NCI-H460 (cell line): ENCODE data around the gene ZNF488. TPM values are rescaled to one million over a fixed set of nuclear protein-coding genes. Genes with fewer than 3 reads are reported as not detected.

Experiments used
- DNase-seq: peaks from one replicate; pipeline ENCODE4 v3.0.0-alpha.2; 2016; ENCODE audit warnings: low read depth; ENCODE audit errors: extremely low read depth
- total RNA-seq: library from RNA; depleted of rRNA; stranded (reverse); fragments of >200 nt; shearing (Covaris generic); gene quantifications from 2 replicates; pipeline ENCODE4 v1.2.3, GENCODE V29; 2014

Gene ZNF488
- total RNA-seq, 1 experiment from 2014 or later, result not detected

- no peak for DNase-seq
These were observed 49.4 kb downstream of the ZNF488 start for GRCh38 chr10:47334466-47335295.

DNA sequence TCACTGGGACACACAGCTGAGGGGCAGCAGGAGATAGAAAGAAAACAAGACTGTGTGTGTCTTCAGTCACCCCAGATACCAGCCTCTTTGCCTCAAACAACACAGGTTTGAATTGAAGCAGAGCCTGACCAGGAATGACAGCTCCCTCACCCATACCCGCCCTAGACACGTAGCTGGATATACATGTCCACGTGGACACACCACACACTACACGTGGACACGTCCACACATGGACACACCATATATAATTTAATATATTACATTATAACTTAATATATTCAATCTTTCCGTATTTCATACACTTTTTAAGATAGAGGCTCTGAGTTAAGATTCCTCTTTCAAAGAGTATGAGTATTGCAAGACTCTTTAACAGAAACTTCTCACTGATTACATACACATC lies 50.6 kb downstream of the ZNF488 start:
- DNase-seq, result no peak

GRCh38 chr10:47332946-47333345 lies 51.1 kb downstream of the ZNF488 start:
- no peak for DNase-seq

DNA sequence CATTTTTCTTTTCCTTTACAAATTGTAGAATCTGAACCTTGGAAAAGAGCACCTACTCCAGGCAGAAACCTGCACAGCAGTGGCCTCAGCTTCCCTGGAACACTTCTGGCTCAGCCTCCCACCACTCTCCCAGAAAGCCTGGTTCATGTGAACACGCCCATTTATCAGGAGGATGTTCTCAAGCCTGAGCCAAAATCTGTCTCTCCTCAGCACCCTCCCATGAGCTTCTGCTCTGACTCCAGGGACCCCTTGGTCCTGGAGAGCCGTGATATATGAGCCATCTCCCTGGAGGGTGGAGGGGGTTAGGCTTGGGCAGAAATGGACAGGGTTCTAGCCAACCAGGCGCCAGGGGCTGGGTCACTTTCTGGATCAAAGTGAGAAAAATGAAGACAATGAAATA lies 51.7 kb downstream of the ZNF488 start:
- no peak for DNase-seq

DNA sequence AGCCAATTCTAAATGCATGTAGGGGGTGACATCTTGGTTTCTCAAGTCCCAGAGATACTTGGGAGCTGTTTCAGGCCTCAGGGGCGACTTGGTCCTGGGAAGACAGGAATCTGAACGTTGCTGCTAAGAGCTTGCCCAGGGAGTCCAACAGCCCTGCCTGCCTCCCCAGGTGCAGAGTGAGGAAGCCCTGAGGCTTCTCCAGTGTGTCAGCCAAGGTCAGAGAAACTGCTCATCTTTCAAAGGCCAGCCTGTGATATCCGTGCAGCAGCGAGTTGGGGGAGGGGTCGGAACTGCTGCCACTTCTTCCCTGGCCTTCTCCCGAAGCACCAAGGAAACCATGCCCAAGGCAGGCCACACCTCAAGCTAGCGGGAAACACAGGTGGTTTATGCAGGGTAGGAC lies 52.1 kb downstream of the ZNF488 start:
- no peak for DNase-seq

DNA sequence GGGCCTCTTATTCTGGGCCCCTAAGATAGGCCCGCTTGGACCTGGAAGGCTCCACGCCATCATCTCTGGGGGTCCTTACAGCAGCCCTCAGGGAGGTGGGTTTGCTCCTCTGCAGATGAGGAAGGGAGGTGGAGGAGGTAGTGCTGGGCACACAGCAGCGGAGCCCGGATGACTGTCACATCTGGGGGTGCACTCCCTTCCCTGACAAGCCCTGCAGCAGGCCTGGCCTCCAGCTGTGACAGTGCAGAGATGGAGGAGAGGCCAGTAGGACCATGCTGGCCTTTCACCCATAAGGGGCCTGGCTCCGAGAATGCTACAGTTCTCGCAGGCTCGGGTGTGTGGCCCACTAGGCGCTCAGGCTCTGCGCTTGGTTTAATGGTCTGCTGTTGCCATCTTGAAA lies 52.6 kb downstream of the ZNF488 start:
- no peak for DNase-seq

DNA sequence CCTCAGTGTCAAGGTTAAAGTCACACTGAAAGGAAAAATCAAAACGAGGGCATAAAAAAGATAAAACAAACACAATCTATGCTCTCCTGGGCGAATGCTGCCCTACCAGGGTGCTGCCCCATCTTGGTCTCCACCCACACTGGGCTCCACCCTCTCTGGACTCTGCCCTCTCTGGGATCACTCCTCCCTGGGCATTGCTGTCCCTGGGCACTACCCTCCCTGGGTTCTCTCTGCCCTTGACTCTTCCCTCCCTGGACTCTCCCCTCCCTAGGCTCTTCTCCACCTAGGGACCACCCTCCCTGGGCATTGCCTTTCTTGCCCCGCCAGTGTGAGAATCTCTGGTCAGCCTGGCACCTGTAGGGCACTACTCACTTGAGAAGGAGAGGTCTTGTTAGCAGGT lies 53.3 kb downstream of the ZNF488 start:
- no peak for DNase-seq

DNA sequence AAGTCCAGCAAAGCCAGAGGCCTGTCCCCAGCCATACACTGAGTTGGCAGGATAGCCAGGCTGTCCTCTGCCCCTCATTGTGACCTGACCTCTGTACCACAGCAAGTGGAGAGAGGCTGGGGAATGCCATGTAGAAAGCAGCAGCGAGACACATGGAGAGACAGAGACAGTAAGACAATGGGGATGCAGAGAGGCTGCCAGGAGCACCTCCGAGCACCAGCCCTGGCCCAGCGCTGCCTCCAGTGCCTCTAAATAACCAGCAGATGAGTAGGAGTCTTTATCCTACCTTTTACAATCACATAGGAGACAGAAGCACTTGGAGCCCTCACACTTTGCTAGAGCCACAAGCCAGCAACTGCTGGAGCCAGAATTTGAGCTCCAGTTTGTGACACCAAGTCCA lies 53.7 kb downstream of the ZNF488 start:
- DNase-seq, result no peak

DNA sequence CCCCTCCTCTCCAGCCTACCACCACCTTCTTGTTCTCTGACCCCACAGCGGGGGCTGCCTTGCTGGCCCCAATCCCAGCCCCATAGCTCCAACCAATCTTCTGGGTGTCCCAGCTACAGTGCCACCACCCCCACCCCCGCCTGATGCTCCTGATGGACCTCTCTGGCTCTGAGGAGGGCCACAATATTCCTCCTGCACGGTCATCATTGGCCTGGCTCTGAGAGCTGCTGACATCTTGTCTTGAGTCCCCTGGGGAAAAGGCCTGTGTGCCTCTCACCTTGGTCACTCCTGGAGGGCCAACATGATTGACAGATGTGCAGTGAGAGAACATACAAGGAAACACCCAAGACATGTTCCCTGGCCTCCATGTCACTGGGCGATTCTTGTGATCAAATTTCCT lies 54.2 kb downstream of the ZNF488 start:
- no peak for DNase-seq

DNA sequence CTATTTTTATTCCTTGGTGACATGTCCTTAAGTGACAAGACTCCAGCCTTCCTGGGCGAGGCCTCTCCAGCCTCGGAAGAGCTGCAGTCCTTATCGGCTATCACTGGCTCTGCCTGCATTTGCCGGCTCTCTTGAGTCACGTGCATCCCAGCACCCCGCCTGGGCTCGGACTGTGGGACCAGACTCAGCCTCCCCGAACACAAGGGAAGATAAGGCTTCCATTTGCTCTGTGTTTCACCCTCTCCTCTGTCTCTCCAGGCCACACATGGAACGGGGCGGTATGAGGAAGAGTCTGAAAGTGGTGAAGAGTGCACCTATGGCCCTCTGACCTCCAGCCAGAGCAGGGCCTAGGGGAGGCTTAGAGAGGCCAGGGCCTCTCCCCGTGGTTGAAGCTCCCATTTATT lies 57.2 kb downstream of the ZNF488 start:
- no peak for DNase-seq

GRCh38 chr10:47326306-47326926 lies 57.7 kb downstream of the ZNF488 start:
- no peak for DNase-seq

DNA sequence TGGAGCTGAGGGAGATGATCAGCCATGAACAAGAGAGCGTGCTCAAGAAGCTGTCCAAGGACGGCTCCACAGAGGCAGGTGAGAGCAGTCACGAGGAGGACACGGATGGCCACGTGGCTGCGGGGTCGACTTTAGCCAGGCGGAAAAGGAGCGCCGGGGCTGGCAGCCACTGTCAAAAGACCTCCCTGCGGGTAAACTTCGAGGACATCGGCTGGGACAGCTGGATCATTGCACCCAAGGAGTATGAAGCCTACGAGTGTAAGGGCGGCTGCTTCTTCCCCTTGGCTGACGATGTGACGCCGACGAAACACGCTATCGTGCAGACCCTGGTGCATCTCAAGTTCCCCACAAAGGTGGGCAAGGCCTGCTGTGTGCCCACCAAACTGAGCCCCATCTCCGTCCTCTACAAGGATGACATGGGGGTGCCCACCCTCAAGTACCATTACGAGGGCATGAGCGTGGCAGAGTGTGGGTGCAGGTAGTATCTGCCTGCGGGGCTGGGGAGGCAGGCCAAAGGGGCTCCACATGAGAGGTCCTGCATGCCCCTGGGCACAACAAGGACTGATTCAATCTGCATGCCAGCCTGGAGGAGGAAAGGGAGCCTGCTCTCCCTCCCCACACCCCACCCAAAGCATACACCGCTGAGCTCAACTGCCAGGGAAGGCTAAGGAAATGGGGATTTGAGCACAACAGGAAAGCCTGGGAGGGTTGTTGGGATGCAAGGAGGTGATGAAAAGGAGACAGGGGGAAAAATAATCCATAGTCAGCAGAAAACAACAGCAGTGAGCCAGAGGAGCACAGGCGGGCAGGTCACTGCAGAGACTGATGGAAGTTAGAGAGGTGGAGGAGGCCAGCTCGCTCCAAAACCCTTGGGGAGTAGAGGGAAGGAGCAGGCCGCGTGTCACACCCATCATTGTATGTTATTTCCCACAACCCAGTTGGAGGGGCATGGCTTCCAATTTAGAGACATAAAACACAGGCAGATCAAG lies 58.5 kb downstream of the ZNF488 start:
- DNase-seq, result no peak

DNA sequence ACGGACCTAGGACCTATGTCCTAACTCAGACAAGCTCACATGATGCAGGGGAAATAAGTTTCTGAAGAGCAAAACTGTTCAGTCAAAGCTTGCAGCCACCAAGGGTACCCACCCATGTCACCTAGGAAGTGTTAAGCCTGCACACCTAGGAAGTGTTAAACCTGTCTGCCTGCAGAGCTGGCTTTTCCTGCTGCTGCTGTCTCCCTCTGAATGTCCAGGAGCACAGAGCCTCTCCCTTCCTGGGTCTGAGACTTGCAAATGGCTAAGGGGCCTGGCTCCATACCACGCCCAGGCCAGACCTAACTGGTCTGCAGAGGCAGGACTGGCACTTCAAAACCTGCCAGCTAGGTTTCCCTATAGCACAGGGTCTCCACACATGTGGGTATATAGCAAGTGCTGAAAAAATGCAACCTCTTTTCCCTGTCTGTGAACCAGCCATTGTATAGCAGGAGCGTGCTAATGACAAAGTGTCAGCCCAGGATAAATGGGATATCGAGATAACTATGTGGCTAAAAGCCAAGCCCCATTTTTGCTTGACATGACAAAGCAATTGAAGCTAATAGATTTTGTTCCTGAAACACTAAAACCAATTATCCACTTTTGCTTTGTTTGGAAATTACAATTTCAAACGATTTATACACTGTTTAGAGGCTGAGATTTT lies 60.3 kb downstream of the ZNF488 start:
- no peak for DNase-seq

GRCh38 chr10:47323087-47323486 lies 61.0 kb downstream of the ZNF488 start:
- no peak for DNase-seq

DNA sequence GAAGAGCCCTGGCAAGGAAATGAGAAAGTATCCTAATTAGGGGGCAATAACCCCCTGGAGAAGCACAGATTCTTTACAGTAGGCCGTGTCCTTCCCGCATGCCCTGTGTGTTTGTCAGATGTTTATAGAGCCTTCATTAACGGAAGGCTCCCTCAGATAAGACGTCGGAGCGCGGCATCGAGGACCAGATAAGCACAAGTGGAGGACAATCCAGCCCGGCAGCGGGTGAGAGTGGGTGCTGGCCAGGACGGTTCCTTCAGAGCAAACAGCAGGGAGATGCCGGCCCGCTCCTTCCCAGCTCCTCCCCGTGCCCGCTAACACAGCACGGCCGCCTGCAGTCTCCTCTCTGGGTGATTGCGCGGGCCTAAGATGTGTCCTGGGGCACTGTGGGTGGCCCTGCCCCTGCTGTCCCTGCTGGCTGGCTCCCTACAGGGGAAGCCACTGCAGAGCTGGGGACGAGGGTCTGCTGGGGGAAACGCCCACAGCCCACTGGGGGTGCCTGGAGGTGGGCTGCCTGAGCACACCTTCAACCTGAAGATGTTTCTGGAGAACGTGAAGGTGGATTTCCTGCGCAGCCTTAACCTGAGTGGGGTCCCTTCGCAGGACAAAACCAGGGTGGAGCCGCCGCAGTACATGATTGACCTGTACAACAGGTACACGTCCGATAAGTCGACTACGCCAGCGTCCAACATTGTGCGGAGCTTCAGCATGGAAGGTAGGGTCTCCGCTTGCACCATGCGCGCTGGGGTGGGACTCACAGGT lies 61.6 kb downstream of the ZNF488 start, which contains the start of gene GDF2:
Gene GDF2, plus strand, starts transcription at position 155 of the 762 bp plus-strand sequence. Its CDS starts 215 bp downstream, at position 370.
- DNase-seq, result no peak

GRCh38 chr10:47321521-47322195 lies 62.4 kb downstream of the ZNF488 start:
- no peak for DNase-seq

DNA sequence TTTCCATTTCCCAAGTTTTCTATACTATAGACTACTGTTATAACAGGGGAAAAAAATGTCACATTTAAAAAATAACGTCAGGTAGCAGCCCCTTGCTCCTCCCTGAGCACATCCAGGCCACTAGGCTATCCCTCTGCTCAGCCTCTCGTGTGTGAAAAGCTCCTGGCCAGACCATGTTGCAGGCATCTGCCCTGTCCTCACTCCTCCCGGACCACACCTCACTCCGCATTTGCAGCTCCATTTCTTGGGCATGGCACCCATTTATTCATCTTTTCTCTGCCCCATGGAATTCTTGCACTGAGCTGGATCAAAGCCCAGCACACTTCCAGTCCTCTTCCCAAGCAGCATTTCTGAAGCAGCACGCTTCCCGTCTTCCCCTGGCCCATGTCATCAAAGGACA lies 63.3 kb downstream of the ZNF488 start:
- no peak for DNase-seq

DNA sequence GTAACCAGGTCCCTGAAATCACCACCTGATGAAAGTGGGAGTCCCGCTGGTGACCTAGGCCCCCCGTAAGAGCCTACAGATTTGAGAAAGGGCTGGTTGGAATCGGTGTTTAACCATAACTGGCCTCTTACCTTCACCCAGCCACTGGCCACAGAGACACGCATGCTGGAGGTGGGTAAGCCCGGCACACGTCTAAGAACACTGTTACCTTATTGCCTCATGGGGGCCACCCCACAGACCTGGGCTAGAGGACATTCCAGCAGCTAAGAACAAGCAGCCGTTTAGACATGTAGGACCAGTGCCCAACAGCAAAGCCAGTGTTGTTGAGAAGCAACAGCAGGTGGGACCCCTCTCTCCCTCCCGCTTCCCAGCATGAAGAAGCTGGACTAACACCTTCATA lies 64.3 kb downstream of the ZNF488 start:
- no peak for DNase-seq

DNA sequence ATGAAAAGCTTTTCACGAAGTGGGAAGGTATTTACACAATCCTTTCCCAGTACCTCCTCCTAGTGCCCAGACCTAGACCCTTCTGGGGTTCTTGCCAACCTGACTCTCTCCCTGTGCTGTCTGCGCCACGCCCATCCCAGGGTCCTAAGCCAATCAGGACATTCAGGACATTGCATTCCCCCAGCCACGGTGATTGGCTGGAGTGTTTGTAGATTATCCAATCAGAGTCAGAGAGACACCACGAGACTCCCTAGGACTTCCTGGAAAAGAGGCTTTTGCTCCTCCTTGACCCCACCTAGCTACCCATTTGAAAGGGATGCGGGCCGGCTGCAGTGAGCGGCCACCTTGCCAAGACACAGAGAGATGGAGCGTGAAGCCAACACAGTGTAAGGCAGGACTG lies 65.4 kb downstream of the ZNF488 start:
- DNase-seq, result no peak
